HUDEP-2 (cell line): ENCODE data around the gene CDHR4.
"Not testable (repeated sequence)": the region's sequence is repeated elsewhere in the genome, so short reads cannot be mapped to it uniquely, and the experiment has no call there.

ENCODE experiments used
- DNase-seq, 76 experiments: peaks; one replicate each; lab custom pipeline; 2025; ENCODE audit not compliant: unreplicated experiment in 76 of 76; lab: John Stamatoyannopoulos, UW

CDHR4 gene

GRCh38 chr3:49780975-49781365, 18.7 kb downstream of the CDHR4 start:
- not testable (repeated sequence) for DNase-seq

- DNase-seq: no peak
These were observed 19.3 kb downstream of the CDHR4 start for GRCh38 chr3:49780080-49780974.

GRCh38 chr3:49779358-49780079, 20.2 kb downstream of the CDHR4 start:
- no peak for DNase-seq

GRCh38 chr3:49776101-49776500, 23.6 kb downstream of the CDHR4 start:
- not testable (repeated sequence) for DNase-seq

- DNase-seq: no peak
These were observed 24.1 kb downstream of the CDHR4 start for GRCh38 chr3:49775538-49775937.

GRCh38 chr3:49772703-49773102, 27.0 kb downstream of the CDHR4 start:
- no peak for DNase-seq

- no peak for DNase-seq
These were observed 28.2 kb downstream of the CDHR4 start for GRCh38 chr3:49771340-49771938.

GRCh38 chr3:49769926-49770325, 29.7 kb downstream of the CDHR4 start:
- DNase-seq: no peak

- no peak for DNase-seq
These were observed 30.3 kb downstream of the CDHR4 start for GRCh38 chr3:49769286-49769915.

- DNase-seq: no peak
These were observed 35.7 kb downstream of the CDHR4 start for GRCh38 chr3:49763981-49764380.

GRCh38 chr3:49761661-49762060, 38.0 kb downstream of the CDHR4 start:
- no peak for DNase-seq

- no peak for DNase-seq
These were observed 40.4 kb downstream of the CDHR4 start for GRCh38 chr3:49759226-49759625.

- no peak for DNase-seq
These were observed 42.5 kb downstream of the CDHR4 start for GRCh38 chr3:49757197-49757596.

- DNase-seq: no peak
These were observed 43.6 kb downstream of the CDHR4 start for GRCh38 chr3:49756036-49756435.

GRCh38 chr3:49754536-49754935, 45.1 kb downstream of the CDHR4 start:
- DNase-seq: no peak

- no peak for DNase-seq
These were observed 48.2 kb downstream of the CDHR4 start for GRCh38 chr3:49751501-49751900.

- DNase-seq: no peak
These were observed 49.6 kb downstream of the CDHR4 start for GRCh38 chr3:49750056-49750455.

- DNase-seq: not testable (repeated sequence)
These were observed 50.8 kb downstream of the CDHR4 start for GRCh38 chr3:49748874-49749273.

GRCh38 chr3:49747792-49748480, 51.7 kb downstream of the CDHR4 start:
- DNase-seq: no peak

- DNase-seq: no peak
These were observed 53.7 kb downstream of the CDHR4 start for GRCh38 chr3:49745986-49746385.
